ENCODE data around the gene BANP. TPM values are rescaled to one million over a fixed set of nuclear protein-coding genes. Genes with fewer than 3 reads are reported as not detected.
"Not testable (repeated sequence)": the region's sequence is repeated elsewhere in the genome, so short reads cannot be mapped to it uniquely, and the experiment has no call there.

BANP gene
- total RNA-seq, 1 experiment from 2014 or later: 37.2 TPM

DNA sequence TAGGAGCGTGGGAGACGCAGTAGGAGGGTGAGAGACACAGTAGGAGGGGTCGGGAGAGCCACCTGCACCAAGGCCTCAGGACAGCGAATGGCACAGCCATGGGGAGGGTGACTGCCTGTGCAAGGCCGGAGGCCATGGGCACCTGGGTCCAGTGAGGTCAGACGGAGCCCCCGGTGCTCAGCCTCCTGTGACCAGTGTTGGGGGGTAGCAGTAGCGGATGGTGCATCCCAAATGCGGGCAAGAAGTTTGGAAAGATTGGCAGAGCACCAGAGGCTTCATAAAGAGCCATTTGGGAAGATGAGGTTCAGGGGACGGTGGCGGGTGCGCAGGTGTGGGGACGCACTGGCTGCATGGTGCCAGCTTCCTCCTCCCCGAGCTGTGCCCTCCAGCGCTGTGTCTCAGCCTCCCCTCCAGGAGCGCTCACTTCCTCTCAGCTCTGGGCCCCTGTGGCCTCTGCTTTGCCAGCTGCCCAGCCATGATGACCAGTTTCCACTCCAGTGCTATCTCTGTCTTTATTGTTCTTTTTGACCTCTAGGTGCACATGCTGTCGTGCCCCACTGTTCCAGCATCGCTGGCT, 90.8 kb downstream of the BANP start:
- RAD21 ChIA-PET (ENCODE audit: low non-redundant PET in 1 of 2, low total read pairs in 2 of 2, uncharacterized antibody in 2 of 2, unreplicated experiment in 2 of 2); H3K4me3 ChIP-seq (replicated peaks in 1 of 2; ENCODE audit: low read depth in 1 of 2, low read length in 2 of 2); H3K27ac ChIP-seq (ENCODE audit: low read depth, low read length); CTCF ChIA-PET; H3K9ac ChIP-seq (ENCODE audit: low read length); H3K27me3 ChIP-seq (ENCODE audit: insufficient read depth, low read length); BruUV-seq (replicated peaks); H3K79me2 ChIP-seq (ENCODE audit: insufficient read depth, low read length); intact Hi-C loops (cut with micrococcal nuclease); POLR2A ChIA-PET; H3K36me3 ChIP-seq (ENCODE audit: control insufficient read depth in 1 of 2, insufficient read depth in 2 of 2, low read length in 2 of 2); H3K9me2 ChIP-seq (ENCODE audit: insufficient read depth); H4K20me1 ChIP-seq (ENCODE audit: insufficient read depth); H2AFZ ChIP-seq (ENCODE audit: low read depth, low read length, poor library complexity, severe bottlenecking); DNase-seq (ENCODE audit: low read depth, low spot score); ATAC-seq; H3K4me2 ChIP-seq (ENCODE audit: low read length); H3K9me3 ChIP-seq (ENCODE audit: control insufficient read depth in 1 of 2, insufficient read depth in 1 of 2, low read depth in 1 of 2, low read length in 2 of 2); H3K4me1 ChIP-seq (ENCODE audit: control insufficient read depth in 1 of 2, insufficient read depth in 2 of 2, low read length in 2 of 2): not testable (repeated sequence)

DNA sequence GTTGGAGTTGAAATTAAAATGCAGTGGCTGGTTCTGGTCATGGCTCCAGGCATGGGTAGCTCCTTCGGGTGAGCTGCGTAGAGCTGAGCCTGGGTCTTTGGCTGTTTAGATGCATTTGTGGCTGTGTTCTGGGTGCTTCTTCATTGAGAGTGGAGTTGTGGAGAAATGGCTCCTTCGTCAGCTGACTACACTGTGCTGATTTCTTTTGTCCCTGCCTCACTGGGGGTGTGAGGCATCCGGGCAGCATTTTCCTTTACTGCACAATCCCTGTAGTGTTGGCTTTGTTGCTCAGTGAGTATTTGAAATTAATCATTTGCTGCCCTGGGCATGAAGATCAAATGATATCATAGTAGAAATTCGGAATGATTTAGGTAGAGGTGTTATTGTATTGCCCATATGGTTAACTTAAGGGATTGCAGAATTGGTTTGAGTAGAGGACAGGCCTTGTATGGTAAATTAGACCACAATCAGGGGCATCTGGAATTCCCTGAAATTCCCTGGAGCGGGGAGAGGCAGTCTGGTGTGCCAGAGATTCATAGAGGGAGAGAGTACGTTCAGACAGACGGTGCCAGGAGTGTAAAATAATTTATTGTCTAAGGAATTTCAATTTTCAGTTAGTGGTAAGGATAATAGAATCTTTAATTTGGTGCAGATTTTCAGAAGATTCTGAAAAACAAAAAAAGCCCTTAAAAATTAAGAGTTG, 92.1 kb downstream of the BANP start:
- H3K27me3 ChIP-seq (ENCODE audit: insufficient read depth, low read length); H3K9ac ChIP-seq (ENCODE audit: low read length); DNase-seq (ENCODE audit: low read depth, low spot score); H3K36me3 ChIP-seq (ENCODE audit: control insufficient read depth in 1 of 2, insufficient read depth in 2 of 2, low read length in 2 of 2); H2AFZ ChIP-seq (ENCODE audit: low read depth, low read length, poor library complexity, severe bottlenecking); RAD21 ChIA-PET (ENCODE audit: low non-redundant PET in 1 of 2, low total read pairs in 2 of 2, uncharacterized antibody in 2 of 2, unreplicated experiment in 2 of 2); H3K79me2 ChIP-seq (ENCODE audit: insufficient read depth, low read length); H3K27ac ChIP-seq (ENCODE audit: low read depth, low read length); BruUV-seq (replicated peaks); POLR2A ChIA-PET; H4K20me1 ChIP-seq (ENCODE audit: insufficient read depth); H3K4me3 ChIP-seq (replicated peaks in 1 of 2; ENCODE audit: low read depth in 1 of 2, low read length in 2 of 2); H3K4me2 ChIP-seq (ENCODE audit: low read length); CTCF ChIA-PET; intact Hi-C loops (cut with micrococcal nuclease); H3K9me3 ChIP-seq (ENCODE audit: control insufficient read depth in 1 of 2, insufficient read depth in 1 of 2, low read depth in 1 of 2, low read length in 2 of 2); H3K9me2 ChIP-seq (ENCODE audit: insufficient read depth); ATAC-seq; H3K4me1 ChIP-seq (ENCODE audit: control insufficient read depth in 1 of 2, insufficient read depth in 2 of 2, low read length in 2 of 2): not testable (repeated sequence)

DNA sequence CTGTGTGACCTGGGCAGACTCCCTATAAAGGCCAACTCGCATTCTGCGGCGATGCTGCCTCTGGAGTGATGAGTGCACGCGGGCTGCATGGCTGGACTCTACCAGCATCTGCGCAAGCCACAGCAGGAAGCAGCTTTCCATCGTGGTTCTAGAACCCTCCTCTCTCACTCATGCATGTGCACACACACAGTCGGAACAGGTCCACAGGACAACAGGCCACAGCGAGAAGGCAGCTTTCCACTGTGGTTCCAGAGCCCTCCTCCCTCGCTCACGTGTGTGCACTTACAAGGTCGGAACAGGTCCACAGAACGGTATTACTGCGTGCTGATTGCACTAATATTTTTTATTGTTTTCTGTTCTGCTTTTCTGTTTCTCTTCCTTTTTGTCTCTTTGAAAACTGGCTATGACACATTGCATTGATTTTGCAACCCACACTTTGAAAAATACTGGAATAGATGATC, 92.9 kb downstream of the BANP start:
- H3K36me3 ChIP-seq (ENCODE audit: control insufficient read depth in 1 of 2, insufficient read depth in 2 of 2, low read length in 2 of 2); H2AFZ ChIP-seq (ENCODE audit: low read depth, low read length, poor library complexity, severe bottlenecking); H3K27ac ChIP-seq (ENCODE audit: low read depth, low read length); H3K4me2 ChIP-seq (ENCODE audit: low read length); H4K20me1 ChIP-seq (ENCODE audit: insufficient read depth); ATAC-seq; H3K79me2 ChIP-seq (ENCODE audit: insufficient read depth, low read length); BruUV-seq (replicated peaks); POLR2A ChIA-PET; H3K27me3 ChIP-seq (ENCODE audit: insufficient read depth, low read length); CTCF ChIA-PET; H3K4me1 ChIP-seq (ENCODE audit: control insufficient read depth in 1 of 2, insufficient read depth in 2 of 2, low read length in 2 of 2); H3K9me2 ChIP-seq (ENCODE audit: insufficient read depth); intact Hi-C loops (cut with micrococcal nuclease); H3K9me3 ChIP-seq (ENCODE audit: control insufficient read depth in 1 of 2, insufficient read depth in 1 of 2, low read depth in 1 of 2, low read length in 2 of 2); RAD21 ChIA-PET (ENCODE audit: low non-redundant PET in 1 of 2, low total read pairs in 2 of 2, uncharacterized antibody in 2 of 2, unreplicated experiment in 2 of 2); DNase-seq (ENCODE audit: low read depth, low spot score); H3K4me3 ChIP-seq (replicated peaks in 1 of 2; ENCODE audit: low read depth in 1 of 2, low read length in 2 of 2); H3K9ac ChIP-seq (ENCODE audit: low read length): not testable (repeated sequence)

DNA sequence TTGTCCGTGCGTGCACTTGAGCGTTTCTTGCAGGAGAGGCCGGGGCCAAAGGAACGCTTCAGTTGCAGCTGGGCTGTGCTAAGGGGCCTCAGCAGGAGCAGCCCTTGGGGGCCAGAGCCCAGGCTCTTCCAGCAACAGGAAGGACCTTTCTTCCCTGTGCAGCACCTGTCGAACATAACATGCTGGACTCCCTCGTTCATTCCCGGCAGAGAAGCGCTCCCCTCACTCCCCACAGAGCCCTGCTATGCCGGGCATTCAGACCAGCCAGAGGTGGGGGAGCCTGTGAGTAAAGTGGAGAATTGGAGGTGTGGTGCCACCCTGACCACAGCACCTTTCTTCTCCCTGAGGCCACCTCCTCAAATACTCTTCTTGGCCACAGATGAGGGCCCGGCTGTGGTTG, 94.1 kb downstream of the BANP start:
- RAD21 ChIA-PET (ENCODE audit: low non-redundant PET in 1 of 2, low total read pairs in 2 of 2, uncharacterized antibody in 2 of 2, unreplicated experiment in 2 of 2); H3K4me3 ChIP-seq (replicated peaks in 1 of 2; ENCODE audit: low read depth in 1 of 2, low read length in 2 of 2); ATAC-seq; H3K9ac ChIP-seq (ENCODE audit: low read length); H4K20me1 ChIP-seq (ENCODE audit: insufficient read depth); H3K79me2 ChIP-seq (ENCODE audit: insufficient read depth, low read length); H3K4me1 ChIP-seq (ENCODE audit: control insufficient read depth in 1 of 2, insufficient read depth in 2 of 2, low read length in 2 of 2); H3K27me3 ChIP-seq (ENCODE audit: insufficient read depth, low read length); intact Hi-C loops (cut with micrococcal nuclease); BruUV-seq (replicated peaks); H2AFZ ChIP-seq (ENCODE audit: low read depth, low read length, poor library complexity, severe bottlenecking); H3K4me2 ChIP-seq (ENCODE audit: low read length); H3K27ac ChIP-seq (ENCODE audit: low read depth, low read length); H3K9me2 ChIP-seq (ENCODE audit: insufficient read depth); DNase-seq (ENCODE audit: low read depth, low spot score); CTCF ChIA-PET; H3K36me3 ChIP-seq (ENCODE audit: control insufficient read depth in 1 of 2, insufficient read depth in 2 of 2, low read length in 2 of 2); H3K9me3 ChIP-seq (ENCODE audit: control insufficient read depth in 1 of 2, insufficient read depth in 1 of 2, low read depth in 1 of 2, low read length in 2 of 2); POLR2A ChIA-PET: not testable (repeated sequence)

Data from HCT116 (cell line).